GM21737 (cell line): Measurements from ENCODE around the gene SYT1.

Experiments
- ATAC-seq: cut with Tn5 transposase; IDR thresholded peaks from one replicate; pipeline ENCODE4 v1.9.1; 2021; ENCODE audit warnings: mild to moderate bottlenecking, moderate library complexity; ENCODE audit not compliant: unreplicated experiment

The SYT1 gene

GRCh38 chr12:79055926-79056674 is 191.5 kb downstream of the SYT1 start:
- no peak for ATAC-seq

DNA sequence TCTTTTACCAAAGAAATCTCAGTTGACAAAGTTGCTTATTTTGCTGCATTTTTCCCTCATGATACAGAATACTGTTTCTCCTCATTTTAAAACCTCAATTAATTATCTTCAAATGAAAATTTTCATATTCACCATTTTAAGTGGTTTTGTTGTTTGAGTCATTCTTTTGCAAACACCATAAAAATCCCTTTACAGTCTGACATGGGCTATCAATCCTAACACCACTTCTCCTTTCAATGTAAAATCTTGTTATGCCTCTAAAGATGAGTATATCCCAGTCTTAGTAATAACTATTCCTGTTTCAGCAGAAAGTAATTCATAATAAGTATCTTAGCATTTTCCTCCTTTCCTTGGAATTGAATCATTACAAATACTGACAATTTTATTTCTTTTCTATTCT is 192.2 kb downstream of the SYT1 start:
- no peak for ATAC-seq

GRCh38 chr12:79057540-79057939 is 193.0 kb downstream of the SYT1 start:
- ATAC-seq, result no peak

- no peak for ATAC-seq
Observed at GRCh38 chr12:79058342-79058741, 193.8 kb downstream of the SYT1 start.

DNA sequence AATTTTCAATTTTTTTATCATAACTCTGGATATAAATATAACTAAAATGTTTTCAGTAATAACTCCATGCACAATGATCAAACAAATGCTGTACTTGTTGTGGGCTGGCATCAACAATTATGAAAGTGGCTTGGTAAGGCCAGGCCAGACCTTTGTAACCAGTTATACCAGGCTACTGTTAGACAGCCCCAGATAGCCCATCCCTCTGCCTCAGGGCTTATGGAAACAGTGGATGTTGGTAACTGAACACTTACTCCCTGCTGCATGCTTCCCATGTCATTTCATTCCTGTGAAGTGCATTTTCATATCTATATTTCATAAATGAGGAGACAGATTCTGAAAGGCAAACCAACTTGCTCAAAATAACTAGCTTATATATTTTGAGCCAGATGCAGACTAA is 195.0 kb downstream of the SYT1 start:
- no peak for ATAC-seq

DNA sequence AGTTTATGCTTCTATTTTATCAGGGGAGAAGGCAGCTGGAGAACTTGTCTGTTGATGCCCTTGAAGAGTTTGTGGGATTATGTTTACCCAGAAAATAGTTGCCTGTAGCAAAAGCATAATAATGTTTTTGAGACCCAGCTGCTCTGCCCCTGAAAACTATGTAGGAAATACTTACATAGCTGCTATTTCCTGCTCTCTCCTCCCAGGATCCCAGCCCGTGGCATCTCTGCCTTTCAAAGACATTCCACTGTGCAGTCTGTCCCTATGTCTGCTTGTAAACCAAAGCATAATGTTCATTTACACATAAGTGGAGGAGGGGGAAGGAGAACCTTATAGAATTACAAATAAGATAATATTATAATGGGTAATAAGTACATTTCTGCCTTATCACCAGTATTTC is 198.7 kb downstream of the SYT1 start:
- ATAC-seq, result no peak

DNA sequence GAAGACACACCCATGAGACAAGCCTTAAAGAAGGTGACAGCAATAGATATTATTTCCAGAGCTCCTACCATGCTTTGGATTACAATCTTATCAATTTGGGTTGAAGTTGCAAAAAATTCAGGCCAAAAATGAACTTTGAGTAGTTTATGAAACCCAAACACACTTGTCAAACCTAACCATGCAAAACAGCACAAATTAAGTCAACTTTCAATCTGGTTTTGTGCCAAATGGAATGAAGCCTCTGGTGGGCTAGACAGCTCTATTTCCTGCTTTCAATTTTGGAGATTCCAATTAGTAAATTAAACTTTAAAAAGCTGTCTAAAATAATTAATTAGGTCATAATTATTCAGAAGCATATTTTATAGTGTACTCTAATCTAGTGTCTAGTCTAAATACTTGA is 203.4 kb downstream of the SYT1 start:
- no peak for ATAC-seq

GRCh38 chr12:79069009-79069408 is 204.4 kb downstream of the SYT1 start:
- ATAC-seq, result peak; percentile 97

- ATAC-seq, result no peak
Observed at GRCh38 chr12:79071498-79071897, 206.9 kb downstream of the SYT1 start.

DNA sequence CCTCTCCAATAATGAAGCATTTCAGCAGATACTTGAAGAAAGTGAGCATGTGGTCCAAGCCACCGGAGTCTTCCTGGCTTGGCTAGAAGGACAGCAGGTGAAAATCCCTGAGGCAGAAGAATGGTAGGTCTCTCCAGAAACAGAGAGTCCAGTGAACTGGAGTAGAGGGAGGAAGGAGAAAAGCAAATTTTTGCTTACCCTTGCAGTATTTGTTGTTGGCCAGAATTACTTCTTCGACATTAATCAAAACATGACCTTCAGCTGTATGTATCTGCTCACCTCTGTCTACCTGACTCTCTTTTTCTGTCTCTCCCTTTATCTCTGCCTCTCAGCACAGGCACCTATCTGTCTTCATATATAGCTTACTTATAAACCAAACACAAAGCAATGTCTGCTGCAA is 208.9 kb downstream of the SYT1 start:
- ATAC-seq, result no peak

DNA sequence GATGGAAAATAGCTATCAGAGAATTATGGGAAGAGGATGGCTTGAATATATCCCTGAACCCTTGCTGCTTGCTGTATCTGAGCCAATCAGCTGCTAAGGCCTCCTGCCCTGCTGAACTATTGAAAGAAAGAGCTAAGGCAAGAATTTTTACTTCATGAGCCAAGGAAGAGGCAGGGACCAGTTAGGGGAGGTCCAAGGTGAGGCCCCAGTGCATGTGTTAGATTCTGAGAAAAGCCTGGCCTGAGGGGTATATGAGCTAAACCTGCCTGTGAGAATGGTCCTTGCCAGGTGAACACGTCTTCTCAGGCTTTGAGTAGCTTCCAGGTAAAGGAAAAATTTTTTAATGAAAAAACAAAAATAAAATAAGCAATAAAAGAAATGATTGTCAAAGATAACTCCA is 218.0 kb downstream of the SYT1 start:
- ATAC-seq, result no peak

- no peak for ATAC-seq
Observed at GRCh38 chr12:79083181-79083580, 218.6 kb downstream of the SYT1 start.

DNA sequence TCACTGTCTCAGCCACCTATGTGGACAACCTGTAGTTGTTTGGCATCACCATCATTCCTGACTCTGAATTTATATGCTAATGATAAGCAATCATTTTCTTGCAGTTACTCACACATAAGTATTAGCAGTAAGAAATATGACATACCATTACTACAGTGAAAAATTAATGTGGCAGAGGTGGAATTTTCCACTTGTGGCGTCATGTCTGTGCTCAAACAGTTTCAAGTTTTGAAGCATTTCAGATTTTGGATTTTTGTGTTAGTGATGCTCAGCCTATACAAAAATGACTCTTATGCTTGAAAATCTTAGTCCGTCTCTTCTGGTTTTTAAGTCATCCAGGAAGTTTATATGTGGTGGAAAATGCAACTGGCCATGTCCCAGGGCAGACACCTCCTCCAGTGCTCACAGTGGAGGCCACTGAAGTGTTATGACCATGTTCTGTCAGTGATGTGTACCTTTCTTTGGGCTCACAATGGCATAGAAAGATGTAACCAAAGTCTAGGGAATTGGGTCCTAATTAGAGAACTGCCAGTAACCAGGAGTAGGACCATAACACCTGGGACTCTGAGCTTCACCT is 220.6 kb downstream of the SYT1 start:
- peak; percentile 58 for ATAC-seq

DNA sequence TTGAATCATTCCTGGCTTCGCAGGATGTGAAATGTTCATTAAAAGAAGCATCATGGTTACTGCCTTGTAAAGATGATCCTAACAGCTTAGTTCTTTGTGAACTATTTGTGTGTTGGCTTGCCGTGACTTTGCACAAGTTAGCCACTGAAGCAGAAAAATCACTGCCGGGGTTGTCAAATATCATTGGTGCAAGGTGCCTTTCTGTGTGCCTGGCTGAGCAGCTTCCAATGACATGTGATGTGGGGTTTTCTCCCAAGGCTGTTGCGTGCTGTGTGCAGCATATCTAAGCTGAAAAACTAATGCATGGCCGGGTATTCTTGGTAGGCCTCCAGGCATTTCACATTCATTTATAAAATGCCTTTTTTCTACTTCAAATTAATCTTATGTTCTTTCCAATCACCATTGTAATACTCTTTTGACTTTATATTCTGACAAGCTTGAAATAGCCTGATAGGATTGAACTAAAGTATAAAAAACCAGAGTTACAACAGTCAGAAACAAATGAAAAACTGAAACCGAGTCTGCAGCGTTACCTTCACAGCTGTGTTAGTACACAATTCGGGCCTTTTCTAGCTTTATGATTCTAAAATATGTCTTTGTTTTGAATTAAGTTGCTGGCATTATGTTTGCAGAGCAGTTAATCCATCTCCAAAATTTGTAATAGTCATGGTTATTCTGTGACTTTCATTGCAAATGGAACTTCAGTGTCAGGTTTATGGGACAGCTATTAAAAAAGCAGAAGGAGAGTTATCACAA is 222.1 kb downstream of the SYT1 start:
- no peak for ATAC-seq

GRCh38 chr12:79098530-79098929 is 234.0 kb downstream of the SYT1 start:
- ATAC-seq, result no peak

GRCh38 chr12:79108962-79109361 is 244.4 kb downstream of the SYT1 start:
- no peak for ATAC-seq

DNA sequence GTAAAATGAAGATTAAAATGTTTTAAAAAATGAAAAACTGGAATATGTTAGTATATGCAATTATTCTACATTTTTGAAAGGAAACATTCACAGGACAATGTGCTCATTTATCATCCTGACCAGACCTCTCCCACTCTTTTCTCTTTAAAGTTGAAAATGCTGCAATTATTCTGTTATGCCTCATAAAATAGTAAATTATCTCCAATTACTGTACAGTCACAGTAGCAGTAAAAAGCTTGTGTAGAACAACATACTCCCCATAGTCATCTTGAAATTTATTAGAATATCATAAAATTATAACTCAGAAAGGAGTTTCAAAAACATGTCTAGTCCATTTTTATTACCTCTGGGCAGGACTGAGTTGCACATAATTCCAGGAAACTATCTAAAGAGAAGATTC is 250.3 kb downstream of the SYT1 start:
- ATAC-seq, result no peak

GRCh38 chr12:79115743-79116142 is 251.2 kb downstream of the SYT1 start:
- ATAC-seq, result no peak

DNA sequence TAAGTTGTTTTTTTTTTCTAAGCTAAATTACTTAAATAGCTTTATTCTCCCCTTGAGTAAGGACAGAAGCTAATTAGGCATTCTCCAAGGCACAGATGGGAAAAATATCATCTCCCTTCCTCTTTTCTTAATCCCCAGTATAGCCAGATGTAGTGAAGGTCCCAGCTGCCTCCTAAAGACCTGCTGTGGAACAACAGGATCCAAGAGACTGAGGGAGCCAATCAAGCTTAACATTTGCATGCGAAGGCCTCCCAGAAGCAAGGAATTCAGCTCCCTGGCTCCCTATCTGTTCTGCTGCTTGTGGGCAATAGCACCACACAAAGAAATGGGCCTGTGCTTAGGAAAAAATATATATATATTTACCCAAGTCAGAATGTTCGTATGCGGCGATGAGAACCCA is 255.2 kb downstream of the SYT1 start:
- no peak for ATAC-seq

DNA sequence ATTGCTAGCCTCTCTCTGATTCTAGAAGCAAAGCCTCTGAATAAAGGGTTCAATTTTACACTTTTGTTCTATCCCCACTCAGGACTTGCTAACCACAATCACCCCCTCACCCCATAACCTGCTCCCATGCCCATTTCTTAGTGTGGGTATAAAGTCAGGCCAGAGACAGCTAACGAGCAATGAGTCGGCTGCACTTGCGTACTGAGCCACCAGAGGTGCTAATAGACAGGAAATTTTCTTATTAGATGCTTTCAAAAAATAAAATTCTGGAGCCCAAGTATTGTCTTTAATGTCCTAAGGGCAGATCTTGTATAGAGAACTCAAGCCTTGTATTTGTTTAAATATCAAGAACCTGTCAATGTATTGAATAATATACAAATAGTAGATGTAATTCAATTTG is 256.9 kb downstream of the SYT1 start:
- no peak for ATAC-seq

DNA sequence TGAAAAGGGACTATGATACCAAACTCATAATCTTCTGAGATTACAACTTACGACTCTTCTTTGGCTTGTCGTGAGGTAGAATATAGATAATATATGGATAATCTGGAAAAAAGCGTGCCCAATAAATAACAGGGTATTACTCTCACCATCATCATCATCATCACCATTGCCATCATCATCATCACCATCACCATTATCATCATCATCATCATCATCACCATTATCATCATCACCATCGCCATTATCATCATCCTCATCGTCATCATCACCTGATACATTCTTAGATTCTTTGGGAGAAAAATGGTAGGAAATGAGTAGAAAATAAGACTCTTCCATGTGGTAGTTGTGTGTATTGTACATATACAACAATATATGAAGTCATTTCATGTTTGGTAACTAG is 259.8 kb downstream of the SYT1 start:
- no peak for ATAC-seq

DNA sequence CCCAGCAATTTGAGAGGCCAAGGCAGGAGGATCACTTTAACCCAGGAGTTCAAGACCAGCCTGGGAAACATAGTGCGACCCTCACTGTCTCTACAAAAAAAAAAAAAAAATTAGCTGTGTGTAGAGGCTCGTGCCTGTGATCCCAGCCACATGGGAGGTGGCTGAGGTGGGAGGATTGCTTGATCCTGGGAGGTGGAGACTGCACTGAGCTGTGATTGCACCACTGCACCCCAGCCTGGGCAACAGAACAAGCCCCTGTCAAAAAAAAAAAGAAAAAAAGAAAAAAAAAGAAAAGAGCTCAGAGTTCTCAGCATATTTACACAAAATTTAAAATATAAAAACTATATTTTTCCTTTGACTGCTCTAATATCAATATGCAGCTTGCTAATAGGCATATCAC is 260.8 kb downstream of the SYT1 start:
- ATAC-seq, result no peak
